ENCODE results near the gene NDUFS1. TPM values are rescaled to one million over a fixed set of nuclear protein-coding genes. Genes with fewer than 3 reads are reported as not detected.

NDUFS1 gene
- total RNA-seq, 6 experiments from 2014 or later = 83.5 to 89.0 (median 84.6) TPM

DNA sequence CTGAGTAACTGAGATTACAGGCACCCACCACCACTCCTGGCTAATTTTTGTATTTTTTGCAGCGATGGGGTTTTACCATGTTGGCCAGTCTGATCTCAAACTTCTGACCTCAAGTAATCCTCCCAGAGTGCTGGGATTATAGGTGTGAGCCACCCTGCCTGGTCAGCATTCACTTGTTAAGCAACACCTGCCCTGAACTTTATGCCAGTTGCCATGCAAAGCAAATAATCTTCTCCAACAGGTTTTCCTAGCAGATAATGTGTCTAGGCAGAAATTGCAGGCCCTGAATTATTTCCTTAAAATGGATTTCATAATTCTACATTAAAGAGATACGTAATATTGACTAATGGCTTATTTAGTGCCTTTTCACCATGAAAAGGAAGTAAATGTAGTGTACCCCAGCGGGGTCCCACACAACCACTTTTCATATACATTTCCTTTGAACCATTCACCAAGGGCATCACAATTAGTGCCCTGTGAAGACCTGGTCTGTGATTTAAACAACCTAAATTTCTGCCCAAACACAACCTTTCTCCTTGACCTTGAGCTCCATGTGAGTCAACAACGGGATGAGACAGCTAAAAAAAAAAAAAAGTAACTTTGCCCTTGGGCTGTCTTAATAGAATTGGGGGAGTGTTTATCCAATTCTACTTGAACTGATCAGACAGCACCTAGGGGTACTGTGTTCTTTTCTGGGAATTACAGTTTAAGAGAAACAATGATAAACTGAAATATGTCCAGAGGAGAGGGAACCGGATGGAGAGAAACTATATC lies 42.0 kb upstream of the NDUFS1 start:
- Mint-ChIP-seq H3K4me1 (ENCODE audit: low read depth) (peaks cover 13% of the 10 kb centered on the region), H3K36me3 (ENCODE audit: low read depth) (peaks cover 5% of the 10 kb centered on the region), H3K9me3 (no peaks in the 10 kb centered on the region), H3K4me3 (no peak overlapping the region), H3K27me3 (ENCODE audit: insufficient read depth) (no peaks in the 10 kb centered on the region), H3K27ac (no peak overlapping the region)
- no peak for DNase-seq
- TF ChIP-seq, protein P1, sequence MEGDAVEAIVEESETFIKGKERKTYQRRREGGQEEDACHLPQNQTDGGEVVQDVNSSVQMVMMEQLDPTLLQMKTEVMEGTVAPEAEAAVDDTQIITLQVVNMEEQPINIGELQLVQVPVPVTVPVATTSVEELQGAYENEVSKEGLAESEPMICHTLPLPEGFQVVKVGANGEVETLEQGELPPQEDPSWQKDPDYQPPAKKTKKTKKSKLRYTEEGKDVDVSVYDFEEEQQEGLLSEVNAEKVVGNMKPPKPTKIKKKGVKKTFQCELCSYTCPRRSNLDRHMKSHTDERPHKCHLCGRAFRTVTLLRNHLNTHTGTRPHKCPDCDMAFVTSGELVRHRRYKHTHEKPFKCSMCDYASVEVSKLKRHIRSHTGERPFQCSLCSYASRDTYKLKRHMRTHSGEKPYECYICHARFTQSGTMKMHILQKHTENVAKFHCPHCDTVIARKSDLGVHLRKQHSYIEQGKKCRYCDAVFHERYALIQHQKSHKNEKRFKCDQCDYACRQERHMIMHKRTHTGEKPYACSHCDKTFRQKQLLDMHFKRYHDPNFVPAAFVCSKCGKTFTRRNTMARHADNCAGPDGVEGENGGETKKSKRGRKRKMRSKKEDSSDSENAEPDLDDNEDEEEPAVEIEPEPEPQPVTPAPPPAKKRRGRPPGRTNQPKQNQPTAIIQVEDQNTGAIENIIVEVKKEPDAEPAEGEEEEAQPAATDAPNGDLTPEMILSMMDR (IDR thresholded peaks at IDR 0.05) = no peak

DNA sequence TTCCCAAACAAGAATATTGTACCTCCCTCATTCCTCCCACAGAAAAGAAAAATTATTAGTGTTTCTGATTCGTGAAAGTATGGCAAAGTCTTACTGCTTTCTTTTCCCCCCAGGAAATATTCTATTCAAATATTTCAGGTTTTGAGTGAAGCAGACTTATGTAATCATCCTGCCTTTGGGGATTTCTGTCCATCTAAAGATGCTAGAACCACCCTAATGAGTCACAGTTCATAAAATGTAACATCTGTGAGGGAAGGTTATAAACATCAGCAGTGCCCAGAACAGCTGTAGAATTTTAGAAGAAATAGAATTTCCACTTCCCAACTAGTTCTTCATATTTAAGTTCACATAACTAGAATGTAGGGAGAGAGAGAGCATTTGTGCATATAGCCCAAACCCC lies 39.4 kb upstream of the NDUFS1 start:
- TF ChIP-seq, protein P1 (IDR thresholded peaks at IDR 0.05) = no peak
- H3K36me3 Mint-ChIP-seq (ENCODE audit: low read depth) = peaks cover 4% of the 10 kb centered on the region
- H3K4me3 Mint-ChIP-seq = no peak overlapping the region
- no peaks in the 10 kb centered on the region for H3K27me3 Mint-ChIP-seq (ENCODE audit: insufficient read depth)
- no peaks in the 10 kb centered on the region for H3K9me3 Mint-ChIP-seq
- peaks cover 13% of the 10 kb centered on the region for H3K4me1 Mint-ChIP-seq (ENCODE audit: low read depth)
- DNase-seq = no peak
- no peak overlapping the region for H3K27ac Mint-ChIP-seq

DNA sequence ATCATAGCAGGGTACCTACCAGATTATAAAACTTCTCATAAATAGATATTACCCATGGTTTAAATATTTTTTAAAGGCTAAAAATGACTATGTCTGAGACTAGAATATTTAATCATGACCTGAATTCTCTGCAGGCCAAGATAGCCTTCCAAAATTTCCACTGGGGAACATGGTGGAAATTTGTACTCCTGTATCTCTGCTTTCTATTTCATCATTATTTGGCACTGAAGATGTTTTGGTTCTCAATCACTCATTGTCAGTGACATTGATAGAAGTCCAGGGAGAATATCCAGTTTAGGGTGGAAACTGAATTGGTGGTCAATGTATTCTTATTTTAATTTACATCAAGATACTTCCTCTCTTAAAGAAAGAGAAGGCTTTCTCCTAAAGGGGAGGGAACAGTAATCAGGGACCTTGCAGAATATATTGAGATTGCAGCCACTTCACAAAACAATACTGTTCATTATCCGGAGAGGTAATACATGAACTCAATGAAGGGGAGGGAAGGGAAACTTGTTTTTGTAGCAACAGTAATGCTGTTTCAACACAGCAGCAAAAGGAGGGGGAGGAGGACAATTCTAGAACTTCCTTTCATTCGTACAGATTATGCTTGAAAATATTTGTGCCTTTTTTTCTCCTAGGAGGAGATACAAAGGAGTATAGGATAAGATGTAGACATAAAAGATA lies 34.6 kb upstream of the NDUFS1 start:
- no peaks in the 10 kb centered on the region for H3K36me3 Mint-ChIP-seq (ENCODE audit: low read depth)
- H3K9me3 Mint-ChIP-seq = no peaks in the 10 kb centered on the region
- no peaks in the 10 kb centered on the region for H3K27me3 Mint-ChIP-seq (ENCODE audit: insufficient read depth)
- no peak for DNase-seq
- H3K4me3 Mint-ChIP-seq = no peak overlapping the region
- TF ChIP-seq, protein P1 (IDR thresholded peaks at IDR 0.05) = no peak
- no peak overlapping the region for H3K27ac Mint-ChIP-seq
- H3K4me1 Mint-ChIP-seq (ENCODE audit: low read depth) = peaks cover 6% of the 10 kb centered on the region

DNA sequence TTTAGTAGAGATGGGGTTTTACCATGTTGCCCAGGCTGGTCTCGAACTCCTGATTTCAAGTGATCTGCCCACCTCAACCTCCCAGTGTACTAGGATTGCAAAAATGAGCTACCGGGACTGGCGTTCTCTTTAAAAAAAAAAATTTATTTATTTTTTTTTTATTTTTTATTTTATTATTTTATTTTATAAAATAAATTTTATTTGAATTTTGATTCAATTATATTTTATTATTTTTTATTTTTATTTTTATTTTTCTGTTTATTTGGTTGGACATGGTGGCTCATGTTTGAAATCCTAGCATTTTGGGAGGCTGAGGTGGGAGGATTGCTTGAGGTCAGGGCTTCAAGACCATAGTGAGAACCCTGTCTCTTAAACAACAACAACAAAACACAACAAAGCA lies 32.9 kb upstream of the NDUFS1 start:
- DNase-seq = no peak
- H3K4me3 Mint-ChIP-seq = no peak overlapping the region
- H3K36me3 Mint-ChIP-seq (ENCODE audit: low read depth) = no peaks in the 10 kb centered on the region
- no peaks in the 10 kb centered on the region for H3K4me1 Mint-ChIP-seq (ENCODE audit: low read depth)
- TF ChIP-seq, protein P1 (IDR thresholded peaks at IDR 0.05) = no peak
- H3K9me3 Mint-ChIP-seq = no peaks in the 10 kb centered on the region
- no peak overlapping the region for H3K27ac Mint-ChIP-seq
- no peaks in the 10 kb centered on the region for H3K27me3 Mint-ChIP-seq (ENCODE audit: insufficient read depth)

DNA sequence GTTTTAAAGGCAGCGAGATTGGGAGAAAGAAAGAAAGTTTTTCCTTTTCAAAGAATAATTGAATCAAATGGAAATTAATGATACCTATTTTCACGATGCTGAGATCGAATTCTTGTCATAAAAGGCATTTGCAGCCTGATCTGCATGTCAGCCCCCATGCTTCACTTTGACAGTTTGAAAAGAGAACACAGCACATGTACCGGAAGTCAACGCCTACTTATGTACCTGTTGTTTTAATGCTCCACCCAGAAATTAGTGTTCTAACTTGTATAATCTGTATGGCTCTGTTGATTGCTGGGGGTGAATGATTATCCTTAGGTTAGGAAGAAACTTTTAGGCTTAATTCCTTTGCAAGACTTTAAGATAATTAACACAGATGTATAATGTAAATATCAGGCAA lies 31.4 kb upstream of the NDUFS1 start:
- no peak for DNase-seq
- no peak overlapping the region for H3K4me3 Mint-ChIP-seq
- TF ChIP-seq, protein P1 (IDR thresholded peaks at IDR 0.05) = no peak
- H3K27me3 Mint-ChIP-seq (ENCODE audit: insufficient read depth) = no peaks in the 10 kb centered on the region
- no peak overlapping the region for H3K27ac Mint-ChIP-seq
- no peaks in the 10 kb centered on the region for H3K4me1 Mint-ChIP-seq (ENCODE audit: low read depth)
- H3K36me3 Mint-ChIP-seq (ENCODE audit: low read depth) = no peaks in the 10 kb centered on the region
- H3K9me3 Mint-ChIP-seq = no peaks in the 10 kb centered on the region

Measured in HFFc6 (cell line).